H1 (cell line): ENCODE measurements around the gene GPR150. TPM values are rescaled to one million over a fixed set of nuclear protein-coding genes. Genes with fewer than 3 reads are reported as not detected.
"Not testable (repeated sequence)": the region's sequence is repeated elsewhere in the genome, so short reads cannot be mapped to it uniquely, and the experiment has no call there.

Experiments
- CTCF ChIA-PET: fragments of 300-600 bp; sonication (Branson Sonifier 250); formaldehyde crosslinking; loops from one replicate; lab custom pipeline; 2021; ENCODE audit not compliant: partially characterized antibody; lab: Charles Lee
- POLR2A ChIA-PET: fragments of 300-600 bp; sonication (Branson Sonifier 250); formaldehyde crosslinking; loops from one replicate; lab custom pipeline; 2021; ENCODE audit warnings: inconsistent platforms; ENCODE audit not compliant: partially characterized antibody; lab: Charles Lee
- DNase-seq, 2 experiments: peaks; one replicate each; pipeline versions ENCODE4 v3.0.0 to v3.0.0-alpha.2; 2010 to 2022; ENCODE audit warnings: low spot score in 2 of 2, low read depth in 1 of 2, mixed read lengths in 1 of 2
- FAIRE-seq: peaks from 2 replicates; lab custom pipeline; 2011; peaks lifted over from hg19 to GRCh38; lab: Jason Lieb, UNC
- H2AFZ ChIP-seq: 2 replicates; pipeline ENCODE4 v1.8.1; 2012; ENCODE audit warnings: low read length, inconsistent platforms
- H2AK5ac ChIP-seq: 2 replicates; pipeline ENCODE4 v1.6.1; 2013; ENCODE audit warnings: low read depth, low read length
- H2BK120ac ChIP-seq: replicated peaks from 2 replicates; pipeline ENCODE3; 2013; ENCODE audit warnings: low read depth, low read length, inconsistent platforms
- H2BK12ac ChIP-seq: 2 replicates; pipeline ENCODE4 v1.6.1; 2013; ENCODE audit warnings: low read depth, low read length
- H2BK15ac ChIP-seq: 2 replicates; pipeline ENCODE4 v1.6.1; 2013; ENCODE audit warnings: low read length
- H2BK20ac ChIP-seq: 2 replicates; pipeline ENCODE4 v1.6.1; 2013; ENCODE audit warnings: low read length
- H2BK5ac ChIP-seq: 2 replicates; pipeline ENCODE4 v1.6.1; 2013; ENCODE audit warnings: low read depth, low read length
- H3K14ac ChIP-seq: 2 replicates; pipeline ENCODE4 v1.6.1; 2013; ENCODE audit warnings: inconsistent platforms; ENCODE audit not compliant: insufficient read length
- H3K18ac ChIP-seq: 2 replicates; pipeline ENCODE4 v1.6.1; 2013; ENCODE audit warnings: low read length; ENCODE audit errors: extremely low read depth
- H3K23ac ChIP-seq: 2 replicates; pipeline ENCODE4 v1.6.1; 2013; ENCODE audit warnings: inconsistent platforms; ENCODE audit not compliant: insufficient read length
- H3K23me2 ChIP-seq: 2 replicates; pipeline ENCODE4 v1.6.1; 2013; ENCODE audit warnings: low read depth, low read length
- H3K27ac ChIP-seq: 2 replicates; pipeline ENCODE4 v1.6.1; 2011; ENCODE audit warnings: low read depth, low read length, inconsistent platforms
- H3K27me3 ChIP-seq, 4 experiments: replicated peaks in 1 of 4; 1 replicate in 1 of 4; 2 replicates in 3 of 4; pipeline versions ENCODE4 v1.6.1 to v1.8.1; 2011 to 2013; ENCODE audit warnings: low read length in 3 of 4, mild to moderate bottlenecking in 3 of 4, inconsistent platforms in 2 of 4, mixed read lengths in 2 of 4, moderate library complexity in 1 of 4; ENCODE audit not compliant: control insufficient read depth in 3 of 4, insufficient read depth in 3 of 4; ENCODE audit errors: extremely low read depth in 1 of 4
- H3K36me3 ChIP-seq, 4 experiments: 2 replicates each; pipeline versions ENCODE4 v1.6.1 to v1.8.1; 2011 to 2013; ENCODE audit warnings: mild to moderate bottlenecking in 4 of 4, low read length in 3 of 4, moderate library complexity in 2 of 4, control low read depth in 1 of 4, inconsistent platforms in 1 of 4; ENCODE audit not compliant: insufficient read depth in 4 of 4, control insufficient read depth in 2 of 4
- H3K4ac ChIP-seq: replicated peaks from 2 replicates; pipeline ENCODE3; 2013; ENCODE audit warnings: low read length, low read depth, mixed read lengths, inconsistent platforms; ENCODE audit not compliant: insufficient read length
- H3K4me1 ChIP-seq, 4 experiments: replicated peaks in 1 of 4; 1 replicate in 1 of 4; 2 replicates in 3 of 4; pipeline versions ENCODE4 v1.6.1 to v1.8.1; 2011 to 2013; ENCODE audit warnings: low read length in 3 of 4, inconsistent platforms in 2 of 4, mixed read lengths in 1 of 4; ENCODE audit not compliant: insufficient read depth in 4 of 4, control insufficient read depth in 3 of 4
- H3K4me2 ChIP-seq, 2 experiments: 2 replicates each; pipeline versions ENCODE4 v1.6.1 to v1.8.1; 2011 to 2013; ENCODE audit warnings: low read depth in 2 of 2, low read length in 2 of 2, control low read depth in 1 of 2, inconsistent platforms in 1 of 2, mild to moderate bottlenecking in 1 of 2; ENCODE audit not compliant: insufficient read depth in 1 of 2
- H3K4me3 ChIP-seq, 4 experiments: fragments of 200-600, 300-600 bp in 1 of 4; sonication (generic), shearing (Covaris generic), sonication (Bioruptor Twin) in 1 of 4; 2 replicates each; pipeline versions ENCODE4 v1.5.1 to v1.8.1; 2011 to 2016; ENCODE audit warnings: low read length in 4 of 4, low read depth in 3 of 4, control low read depth in 2 of 4, inconsistent platforms in 2 of 4, mild to moderate bottlenecking in 2 of 4, mixed read lengths in 1 of 4, moderate library complexity in 1 of 4; ENCODE audit not compliant: insufficient read depth in 2 of 4; ENCODE audit errors: extremely low read depth in 1 of 4
- H3K56ac ChIP-seq: replicated peaks from 2 replicates; pipeline ENCODE3; 2013; ENCODE audit warnings: low read depth, mild to moderate bottlenecking, mixed read lengths, low read length, inconsistent platforms; ENCODE audit not compliant: insufficient read length
- H3K79me1 ChIP-seq: 2 replicates; pipeline ENCODE4 v1.6.1; 2013; ENCODE audit warnings: low read depth, low read length, control low read depth
- H3K79me2 ChIP-seq, 2 experiments: 2 replicates each; pipeline versions ENCODE4 v1.6.1 to v1.8.1; 2012 to 2013; ENCODE audit warnings: low read length in 2 of 2, mild to moderate bottlenecking in 2 of 2, inconsistent platforms in 1 of 2; ENCODE audit not compliant: insufficient read depth in 2 of 2, control insufficient read depth in 1 of 2
- H3K9ac ChIP-seq, 4 experiments: replicated peaks in 1 of 4; 1 replicate in 1 of 4; 2 replicates in 3 of 4; pipeline versions ENCODE4 v1.6.1 to v1.8.1; 2011 to 2013; ENCODE audit warnings: low read depth in 3 of 4, low read length in 3 of 4, control low read depth in 2 of 4, mild to moderate bottlenecking in 2 of 4, moderate library complexity in 2 of 4, inconsistent platforms in 1 of 4; ENCODE audit errors: extremely low read depth in 1 of 4
- H3K9me3 ChIP-seq, 2 experiments: 2 replicates each; pipeline versions ENCODE4 v1.6.1 to v1.8.1; 2012 to 2013; ENCODE audit warnings: mild to moderate bottlenecking in 2 of 2, moderate library complexity in 2 of 2, control low read depth in 1 of 2, inconsistent platforms in 1 of 2, low read depth in 1 of 2, low read length in 1 of 2, mixed read lengths in 1 of 2; ENCODE audit not compliant: insufficient read depth in 2 of 2
- H4K20me1 ChIP-seq, 2 experiments: replicated peaks in 1 of 2; 2 replicates each; pipeline versions ENCODE3 to v1.8.1; 2011 to 2013; ENCODE audit warnings: inconsistent platforms in 2 of 2, low read length in 2 of 2, mild to moderate bottlenecking in 1 of 2; ENCODE audit not compliant: insufficient read depth in 2 of 2, control insufficient read depth in 1 of 2
- H4K5ac ChIP-seq: 2 replicates; pipeline ENCODE4 v1.6.1; 2013; ENCODE audit warnings: low read length, low read depth, mixed read lengths, inconsistent platforms; ENCODE audit not compliant: insufficient read length
- H4K8ac ChIP-seq: 2 replicates; pipeline ENCODE4 v1.8.0; 2013; ENCODE audit warnings: mild to moderate bottlenecking, moderate library complexity, low read length, inconsistent platforms; ENCODE audit not compliant: insufficient read depth; ENCODE audit errors: extremely low read depth
- H4K91ac ChIP-seq: replicated peaks from 2 replicates; pipeline ENCODE3; 2013; ENCODE audit warnings: low read length, mixed read lengths, inconsistent platforms; ENCODE audit not compliant: insufficient read length
- WGBS, 2 experiments: shearing (Covaris generic) in 1 of 2; methylation state at CpG; one replicate each; pipeline versions ENCODE4 v1.1.6 to v1.1.7; 2013 to 2015; ENCODE audit warnings: low lambda C conversion rate in 2 of 2, mixed read lengths in 2 of 2, inconsistent platforms in 1 of 2, low coverage in 1 of 2, missing lambda C conversion rate in 1 of 2; ENCODE audit not compliant: insufficient replicate concordance in 2 of 2, insufficient coverage in 1 of 2, insufficient read length in 1 of 2; ENCODE audit errors: extremely low coverage in 1 of 2, missing lambda C conversion rate in 1 of 2; 5-methylcytosine and 5-hydroxymethylcytosine counted together
- polyA plus RNA-seq, 7 experiments: library from polyadenylated mRNA; depleted of rRNA in 3 of 7; stranded (reverse) in 5 of 7; unstranded in 2 of 7; fragments of >200 nt in 5 of 7; fragments of 200-250 nt in 2 of 7; gene quantifications; 1 replicate in 5 of 7; 2 replicates in 1 of 7; 4 replicates in 1 of 7; pipeline versions ENCODE4 v1.2.1 to v1.2.3, GENCODE V29; 2011 to 2013; ENCODE audit warnings: missing spikeins in 2 of 7, mixed read lengths in 2 of 7
- total RNA-seq: library from RNA; stranded (reverse); fragmentation: NEBNext Ultra II Directional; extraction: Animal tissue kit (Norgen Biotek cat#: 25700); gene quantifications from 2 replicates; pipeline ENCODE4 v1.2.1, GENCODE V29; 2021

The GPR150 gene
- total and polyA plus RNA-seq, 2 of the 8 experiments (the other 6 are each of a cell fraction or from before 2014, with no cell fraction given): 0.14 TPM; not detected in 1

DNA sequence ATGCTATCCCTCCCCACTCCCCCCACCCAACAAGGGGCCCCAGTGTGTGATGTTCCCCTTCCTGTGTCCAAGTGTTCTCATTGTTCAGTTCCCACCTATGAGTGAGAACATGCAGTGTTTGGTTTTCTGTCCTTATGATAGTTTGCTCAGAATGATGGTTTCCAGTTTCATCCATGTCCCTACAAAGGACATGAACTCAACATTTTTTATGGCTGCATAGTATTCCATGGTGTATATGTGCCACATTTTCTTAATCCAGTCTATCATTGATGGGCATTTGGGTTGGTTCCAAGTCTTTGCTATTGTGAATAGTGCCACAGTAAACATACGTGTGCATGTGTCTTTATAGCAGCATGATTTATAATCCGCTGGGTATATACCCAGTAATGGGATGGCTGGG is 13.1 kb downstream of the GPR150 start:
- FAIRE-seq, H3K4ac ChIP-seq, H2AFZ ChIP-seq, H3K9ac ChIP-seq, POLR2A ChIA-PET, H4K8ac ChIP-seq, H3K27me3 ChIP-seq, H3K23me2 ChIP-seq, H3K4me1 ChIP-seq, H3K79me1 ChIP-seq, H3K56ac ChIP-seq, H3K14ac ChIP-seq, H2BK15ac ChIP-seq, H3K36me3 ChIP-seq, H2AK5ac ChIP-seq, H2BK20ac ChIP-seq, H3K18ac ChIP-seq, H4K91ac ChIP-seq, H3K23ac ChIP-seq, H2BK5ac ChIP-seq, H4K20me1 ChIP-seq, H3K4me2 ChIP-seq, H2BK120ac ChIP-seq, H4K5ac ChIP-seq, CTCF ChIA-PET, H2BK12ac ChIP-seq, H3K27ac ChIP-seq, H3K4me3 ChIP-seq, DNase-seq, H3K79me2 ChIP-seq: not testable (repeated sequence)
- 94% methylated on average over 2 of the region's 2 CpGs; no CpG with 5 or more reads in 1 of the 2 experiments for WGBS, 2 experiments
- H3K9me3 ChIP-seq: peaks cover 11 to 17% of the 10 kb centered on the region in 2 experiments
